ENCODE measurements around the gene GRK7.
A peak's percentile ranks its signal among the peaks of the same experiment; 100 is the strongest.

The GRK7 gene

GRCh38 chr3:141790171-141790570, 27.0 kb downstream of the GRK7 start:
- Histone ChIP-seq H3K27ac (no peak overlapping the region), H3K27me3 (replicated peaks) (no peaks in the 10 kb centered on the region), H3K4me3 (ENCODE audit: low read depth, low read length) (no peak overlapping the region), H3K36me3 (replicated peaks) (no peaks in the 10 kb centered on the region)
- no peak for DNase-seq
- no peak for TF ChIP-seq CTCF (IDR thresholded peaks at IDR 0.05; ENCODE audit: low read depth, low read length, missing control alignments)
- in situ Hi-C loops (cut with HindIII; ENCODE audit: low pct_ligation_motif_present, low sequenced_read_pairs) = no loop called here

- in situ Hi-C loops (cut with HindIII; ENCODE audit: low pct_ligation_motif_present, low sequenced_read_pairs) = no loop called here
These were observed 29.3 kb downstream of the GRK7 start for GRCh38 chr3:141792495-141792894.

GRCh38 chr3:141793476-141794260, 30.5 kb downstream of the GRK7 start:
- H3K27ac ChIP-seq = no peak overlapping the region
- H3K27me3 ChIP-seq (replicated peaks) = no peaks in the 10 kb centered on the region
- H3K36me3 ChIP-seq (replicated peaks) = no peaks in the 10 kb centered on the region
- DNase-seq = no peak
- H3K4me3 ChIP-seq (ENCODE audit: low read depth, low read length) = no peak overlapping the region
- in situ Hi-C loops (cut with HindIII; ENCODE audit: low pct_ligation_motif_present, low sequenced_read_pairs) = no loop called here
- peak; percentile 33 for TF ChIP-seq CTCF (IDR thresholded peaks at IDR 0.05; ENCODE audit: low read depth, low read length, missing control alignments)

More at GRCh38 chr3:141792495-141792894, 29.3 kb downstream of the GRK7 start:
- Histone ChIP-seq H3K27me3 (replicated peaks) (no peaks in the 10 kb centered on the region), H3K4me3 (ENCODE audit: low read depth, low read length) (no peak overlapping the region), H3K36me3 (replicated peaks) (no peaks in the 10 kb centered on the region), H3K27ac (no peak overlapping the region)
- no peak for TF ChIP-seq CTCF (IDR thresholded peaks at IDR 0.05; ENCODE audit: low read depth, low read length, missing control alignments)
- DNase-seq = no peak

GRCh38 chr3:141795276-141795675, 32.1 kb downstream of the GRK7 start:
- H3K36me3 ChIP-seq (replicated peaks) = no peaks in the 10 kb centered on the region
- TF ChIP-seq CTCF (IDR thresholded peaks at IDR 0.05; ENCODE audit: low read depth, low read length, missing control alignments) = no peak
- DNase-seq = no peak
- H3K4me3 ChIP-seq (ENCODE audit: low read depth, low read length) = no peak overlapping the region
- no peaks in the 10 kb centered on the region for H3K27me3 ChIP-seq (replicated peaks)
- in situ Hi-C loops (cut with HindIII; ENCODE audit: low pct_ligation_motif_present, low sequenced_read_pairs) = no loop called here
- no peak overlapping the region for H3K27ac ChIP-seq

GRCh38 chr3:141795741-141796080, 32.5 kb downstream of the GRK7 start:
- Histone ChIP-seq H3K27ac (no peak overlapping the region), H3K4me3 (ENCODE audit: low read depth, low read length) (no peak overlapping the region), H3K27me3 (replicated peaks) (no peaks in the 10 kb centered on the region), H3K36me3 (replicated peaks) (no peaks in the 10 kb centered on the region)
- DNase-seq = no peak
- TF ChIP-seq CTCF (IDR thresholded peaks at IDR 0.05; ENCODE audit: low read depth, low read length, missing control alignments) = no peak
- in situ Hi-C loops (cut with HindIII; ENCODE audit: low pct_ligation_motif_present, low sequenced_read_pairs) = no loop called here

All from brain microvascular endothelial cell (primary cell).